Neural cell (in vitro differentiated cells): ENCODE data around the gene ITPK1. TPM values are rescaled to one million over a fixed set of nuclear protein-coding genes. Genes with fewer than 3 reads are reported as not detected.

ENCODE experiments used
- H2AFZ ChIP-seq: fragments of 200-600, 300-800 bp; sonication (generic), shearing (Covaris generic); 2 replicates; pipeline ENCODE4 v1.6.0; 2014; ENCODE audit warnings: low read depth, mild to moderate bottlenecking, antibody characterized with exemption, low read length, moderate library complexity
- H3F3A ChIP-seq: fragments of 200-600 bp; shearing (Covaris generic); 2 replicates; pipeline ENCODE4 v1.6.1; 2016; ENCODE audit warnings: mild to moderate bottlenecking, moderate library complexity, mixed read lengths, antibody characterized with exemption, low read length; ENCODE audit not compliant: insufficient read depth, poor library complexity, severe bottlenecking
- H3K27ac ChIP-seq: fragments of 200-600, 300-800 bp; sonication (generic), shearing (Covaris generic); 2 replicates; pipeline ENCODE4 v1.5.1; 2014; ENCODE audit warnings: mild to moderate bottlenecking, low read length, moderate library complexity
- H3K27me3 ChIP-seq: fragments of 300-800, 200-600 bp; sonication (generic), shearing (Covaris generic); 2 replicates; pipeline ENCODE4 v1.6.0; 2014; ENCODE audit warnings: mild to moderate bottlenecking, low read depth, low read length, moderate library complexity; ENCODE audit not compliant: insufficient read depth
- H3K36me3 ChIP-seq: fragments of 300-800, 200-600 bp; sonication (generic), shearing (Covaris generic); 2 replicates; pipeline ENCODE4 v1.5.1; 2014; ENCODE audit warnings: mild to moderate bottlenecking, antibody characterized with exemption, low read length, moderate library complexity; ENCODE audit not compliant: insufficient read depth
- H3K4me2 ChIP-seq: fragments of 300-800, 200-600 bp; sonication (generic), shearing (Covaris generic); 2 replicates; pipeline ENCODE4 v1.6.0; 2014; ENCODE audit warnings: mild to moderate bottlenecking, low read length
- H3K4me3 ChIP-seq: fragments of 300-800, 200-600 bp; sonication (generic), shearing (Covaris generic); 2 replicates; pipeline ENCODE4 v1.5.1; 2014; ENCODE audit warnings: mild to moderate bottlenecking, low read length, moderate library complexity
- H3K79me2 ChIP-seq: fragments of 200-600 bp; shearing (Covaris generic); replicated peaks from 2 replicates; pipeline ENCODE4 v1.6.0; 2014; ENCODE audit warnings: mild to moderate bottlenecking, low read length, moderate library complexity; ENCODE audit not compliant: insufficient read depth
- H3K9ac ChIP-seq: fragments of 300-800, 200-600 bp; sonication (generic), shearing (Covaris generic); 2 replicates; pipeline ENCODE4 v1.6.1; 2016; ENCODE audit warnings: mild to moderate bottlenecking, low read length, mixed read lengths
- H3K9me2 ChIP-seq: fragments of 200-600 bp; shearing (Covaris generic); 2 replicates; pipeline ENCODE4 v1.6.1; 2016; ENCODE audit warnings: mild to moderate bottlenecking, low read length, mixed read lengths; ENCODE audit not compliant: insufficient read depth
- H3K9me3 ChIP-seq: fragments of 200-600, 300-800 bp; sonication (generic), shearing (Covaris generic); 2 replicates; pipeline ENCODE4 v1.6.1; 2016; ENCODE audit warnings: mild to moderate bottlenecking, mixed run types, low read length, moderate library complexity, mixed read lengths
- H4K20me1 ChIP-seq: fragments of 200-600 bp; shearing (Covaris generic); 2 replicates; pipeline ENCODE4 v1.6.1; 2016; ENCODE audit warnings: mild to moderate bottlenecking, mixed run types; ENCODE audit not compliant: insufficient read depth
- CTCF ChIP-seq: fragments of 450-650 bp; IDR thresholded peaks from 2 replicates; pipeline ENCODE4 v1.5.1; 2014; ENCODE audit warnings: antibody characterized with exemption, mild to moderate bottlenecking, moderate library complexity; ENCODE audit not compliant: poor library complexity, severe bottlenecking
- EP300 ChIP-seq: fragments of 450-650 bp; conservative IDR thresholded peaks from 2 replicates; pipeline ENCODE4 v1.6.1; 2014; ENCODE audit warnings: antibody characterized with exemption, mild to moderate bottlenecking, moderate library complexity; ENCODE audit not compliant: poor library complexity, severe bottlenecking
- EZH2 ChIP-seq: fragments of 200-600, 300-800 bp; shearing (Covaris generic), sonication (generic); IDR thresholded peaks from 2 replicates; pipeline ENCODE4 v1.6.1; 2014; ENCODE audit warnings: antibody characterized with exemption, low read length, borderline replicate concordance, mild to moderate bottlenecking; ENCODE audit not compliant: insufficient read depth, poor library complexity, severe bottlenecking
- MXI1 ChIP-seq: fragments of 450-650 bp; conservative IDR thresholded peaks from 2 replicates; pipeline ENCODE4 v1.6.1; 2014; ENCODE audit warnings: antibody characterized with exemption, mild to moderate bottlenecking; ENCODE audit not compliant: poor library complexity, severe bottlenecking
- POLR2AphosphoS5 ChIP-seq: IDR thresholded peaks from 2 replicates; pipeline ENCODE4 v1.6.1; 2012
- RAD21 ChIP-seq: fragments of 450-650 bp; conservative IDR thresholded peaks from 2 replicates; pipeline ENCODE4 v1.6.1; 2014; ENCODE audit warnings: antibody characterized with exemption, mild to moderate bottlenecking, moderate library complexity
- REST ChIP-seq: IDR thresholded peaks from 2 replicates; pipeline ENCODE4 v1.6.1; 2012; ENCODE audit warnings: borderline replicate concordance
- SMC3 ChIP-seq: fragments of 450-650 bp; conservative IDR thresholded peaks from 2 replicates; pipeline ENCODE4 v1.6.1; 2014; ENCODE audit warnings: antibody characterized with exemption, mild to moderate bottlenecking, moderate library complexity; ENCODE audit not compliant: poor library complexity
- TAF1 ChIP-seq: IDR thresholded peaks from 2 replicates; pipeline ENCODE4 v1.6.1; 2012; ENCODE audit warnings: low read depth
- polyA plus RNA-seq: library from polyadenylated mRNA; depleted of rRNA; stranded (reverse); fragments of >200 nt; gene quantifications from 2 replicates; pipeline ENCODE4 v1.2.3, GENCODE V29; 2014

ITPK1 gene
- polyA plus RNA-seq, 1 donor from 2014 or later, result 65.0 TPM

GRCh38 chr14:93099643-93100042, 16.1 kb downstream of the ITPK1 start:
- Histone ChIP-seq H3K9me3 (no peaks in the 10 kb centered on the region), H3K9ac (no peak overlapping the region), H3K27ac (no peak overlapping the region), H3K79me2 (no peaks in the 10 kb centered on the region), H3K4me2 (no peak overlapping the region), H3K4me3 (no peak overlapping the region), H3K27me3 (no peaks in the 10 kb centered on the region), H3K9me2 (no peaks in the 10 kb centered on the region), H2AFZ (no peak overlapping the region), H3K36me3 (no peaks in the 10 kb centered on the region), H4K20me1 (no peaks in the 10 kb centered on the region), H3F3A (no peaks in the 10 kb centered on the region)
- no peak for TF ChIP-seq MXI1
- TF ChIP-seq POLR2AphosphoS5, result no peak
- TF ChIP-seq RAD21, result no peak
- no peak for TF ChIP-seq SMC3
- no peak for TF ChIP-seq TAF1
- no peak for TF ChIP-seq REST
- TF ChIP-seq CTCF, result no peak
- TF ChIP-seq EP300, result no peak
- no peak for TF ChIP-seq EZH2

GRCh38 chr14:93099196-93099595, 16.5 kb downstream of the ITPK1 start:
- Histone ChIP-seq H3K79me2 (no peaks in the 10 kb centered on the region), H3K9ac (no peak overlapping the region), H3K9me3 (no peaks in the 10 kb centered on the region), H3K36me3 (no peaks in the 10 kb centered on the region), H4K20me1 (no peaks in the 10 kb centered on the region), H3K4me2 (no peak overlapping the region), H3K27me3 (no peaks in the 10 kb centered on the region), H3K27ac (no peak overlapping the region), H3K4me3 (no peak overlapping the region), H3F3A (no peaks in the 10 kb centered on the region), H3K9me2 (no peaks in the 10 kb centered on the region), H2AFZ (no peak overlapping the region)
- no peak for TF ChIP-seq REST
- no peak for TF ChIP-seq TAF1
- no peak for TF ChIP-seq CTCF
- TF ChIP-seq POLR2AphosphoS5, result no peak
- TF ChIP-seq MXI1, result no peak
- no peak for TF ChIP-seq RAD21
- TF ChIP-seq EZH2, result no peak
- TF ChIP-seq SMC3, result no peak
- TF ChIP-seq EP300, result no peak
